Amygdala (tissue), 56 donors: ENCODE data around the gene CRYM.
"Not testable (repeated sequence)": the region's sequence is repeated elsewhere in the genome, so short reads cannot be mapped to it uniquely, and the experiment has no call there.

Source experiments
- DNase-seq, 56 donors: peaks; one replicate each; lab custom pipeline; 2025; lab: John Stamatoyannopoulos, UW

Gene CRYM

DNA sequence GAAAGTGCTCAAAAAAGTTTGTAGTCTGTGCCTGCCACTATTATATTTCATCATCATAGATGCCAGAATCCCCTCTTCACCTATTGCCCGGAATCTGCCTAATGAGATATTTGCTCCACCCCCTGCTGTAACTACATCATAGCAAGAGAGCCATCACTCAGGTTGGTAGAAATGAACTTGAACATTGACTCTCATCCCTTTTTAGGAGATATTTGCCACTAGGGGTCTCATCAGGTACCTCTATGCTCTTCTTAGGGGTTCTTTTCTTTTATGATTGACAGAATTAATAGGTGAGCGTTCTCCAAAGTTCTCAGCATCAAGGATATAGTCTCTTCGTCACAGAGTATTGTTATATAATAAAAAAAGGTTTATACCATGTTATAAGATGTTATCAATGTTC, 24.6 kb downstream of the CRYM start:
- no peak for DNase-seq

DNA sequence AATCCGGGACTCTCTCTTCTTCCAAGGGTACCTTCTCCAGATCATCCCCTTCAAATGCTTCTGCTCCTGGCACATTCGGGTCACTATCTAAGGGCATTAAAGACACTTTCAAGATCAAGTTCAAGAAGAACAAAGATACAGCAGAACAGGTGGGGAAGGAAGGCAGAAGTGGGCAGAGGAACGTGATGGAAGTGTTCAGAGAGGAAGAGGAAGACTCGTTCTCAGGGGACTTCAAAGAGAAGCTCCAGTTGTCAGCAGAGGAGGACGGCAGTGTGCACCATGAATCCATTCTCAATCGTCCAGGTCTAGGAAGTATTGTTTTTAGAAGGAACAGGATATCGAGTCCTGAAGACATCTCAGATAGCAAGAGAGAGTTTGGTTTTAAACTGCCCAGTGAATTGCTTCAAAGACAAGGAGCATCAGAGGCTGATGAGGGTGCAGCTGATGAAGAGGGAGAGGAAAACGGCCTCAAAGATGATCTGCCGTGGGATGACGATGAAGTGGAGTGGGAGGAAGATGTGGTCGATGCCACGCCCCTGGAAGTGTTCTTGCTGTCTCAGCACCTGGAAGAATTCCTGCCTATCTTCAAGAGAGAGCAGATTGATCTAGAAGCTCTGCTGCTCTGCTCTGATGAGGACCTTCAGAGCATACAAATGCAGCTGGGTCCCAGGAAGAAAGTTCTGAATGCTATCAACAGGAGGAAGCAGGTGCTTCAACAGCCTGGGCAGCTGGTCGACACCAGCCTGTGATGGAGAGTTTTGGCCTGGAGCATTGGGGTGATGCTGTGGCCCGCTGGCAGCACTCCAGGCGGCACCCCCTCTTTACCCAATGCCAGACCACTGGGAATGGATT, 27.8 kb downstream of the CRYM start:
- no peak for DNase-seq

DNA sequence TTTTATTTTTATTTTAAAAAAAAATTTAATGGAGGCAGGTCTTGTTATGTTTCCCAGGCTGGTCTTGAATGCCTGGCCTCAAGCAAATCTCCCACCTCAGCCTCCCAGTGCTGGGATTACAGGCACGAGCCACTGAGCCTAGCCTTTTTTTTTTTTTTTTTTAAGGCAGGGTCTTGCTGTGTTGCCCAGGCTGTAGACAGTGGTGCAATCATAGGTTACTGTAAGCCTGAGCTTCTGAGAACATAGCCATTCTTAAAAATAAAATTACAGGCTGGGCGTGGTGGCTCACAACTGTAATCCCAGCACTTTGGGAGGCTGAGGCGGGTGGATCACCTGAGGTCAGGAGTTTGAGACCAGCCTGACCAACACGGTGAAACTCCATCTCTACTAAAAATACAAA, 29.9 kb downstream of the CRYM start:
- not testable (repeated sequence) for DNase-seq

DNA sequence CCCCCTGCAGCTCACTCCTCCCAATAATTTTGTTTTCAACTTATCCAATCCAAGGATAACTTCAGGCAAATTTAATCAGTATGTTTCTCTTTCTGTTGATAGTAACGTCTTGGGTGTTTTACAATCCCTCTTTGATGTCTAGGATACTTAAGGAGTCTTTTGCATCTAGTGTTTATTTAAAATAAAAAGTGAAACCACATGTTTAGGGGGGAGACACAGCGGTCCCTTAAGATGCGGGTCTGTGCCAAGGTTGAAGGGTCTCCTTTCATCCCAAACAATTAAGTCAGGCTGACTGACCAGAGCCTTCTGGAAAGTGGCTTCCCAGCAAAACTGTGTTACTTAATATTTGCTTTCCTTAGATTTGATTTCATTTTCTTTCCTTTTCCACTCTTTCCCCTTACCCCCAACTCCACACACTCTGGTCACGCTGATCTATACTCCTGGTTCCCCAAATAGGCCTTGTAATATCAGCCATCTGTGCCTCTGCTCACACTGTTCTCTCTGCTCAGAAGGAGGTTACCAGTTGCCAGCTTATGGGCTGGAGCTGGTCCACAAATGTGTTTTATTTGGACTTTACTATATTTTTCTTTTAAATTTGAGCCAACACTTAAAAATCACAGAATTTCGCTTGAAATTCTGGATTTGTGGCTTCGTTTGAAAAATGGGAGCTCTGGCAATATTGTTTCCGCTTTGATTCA, 33.4 kb downstream of the CRYM start:
- DNase-seq, result no peak

DNA sequence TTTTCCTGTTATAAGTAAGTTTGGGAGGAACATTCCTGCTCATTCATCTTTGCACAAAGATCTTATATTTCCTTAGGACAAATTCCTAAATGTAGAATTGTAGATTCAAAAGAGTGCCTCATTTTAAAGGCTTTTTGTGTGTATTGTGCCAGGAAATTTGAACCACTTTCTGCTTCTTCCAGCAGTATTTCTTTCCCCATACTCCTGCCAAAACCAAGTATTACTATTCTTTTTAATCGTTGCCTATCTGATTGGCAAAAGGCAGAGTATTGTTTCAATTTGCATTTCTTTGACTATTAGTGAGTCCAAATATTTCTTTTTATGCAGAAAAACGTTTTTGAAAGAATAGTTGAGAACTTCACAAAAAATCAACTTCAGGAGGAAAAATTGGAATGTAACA, 35.3 kb downstream of the CRYM start:
- no peak for DNase-seq

DNA sequence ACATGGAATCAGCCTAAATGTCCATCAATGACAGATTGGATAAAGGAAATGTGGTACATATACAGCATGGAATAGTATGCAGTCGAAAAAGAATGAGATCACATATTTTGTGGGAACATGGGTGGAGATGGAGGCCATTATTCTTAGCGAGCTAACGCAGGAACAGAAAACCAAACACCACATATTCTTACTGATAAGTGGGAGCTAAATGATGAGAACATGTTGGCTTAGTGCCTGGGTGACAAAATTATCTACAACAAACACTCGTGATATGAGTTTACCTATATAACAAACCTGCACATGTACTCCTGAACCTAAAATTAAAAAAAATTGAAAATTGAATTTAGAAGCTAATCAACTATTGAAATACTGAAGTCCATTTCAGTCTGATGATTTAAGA, 38.4 kb downstream of the CRYM start:
- no peak for DNase-seq

DNA sequence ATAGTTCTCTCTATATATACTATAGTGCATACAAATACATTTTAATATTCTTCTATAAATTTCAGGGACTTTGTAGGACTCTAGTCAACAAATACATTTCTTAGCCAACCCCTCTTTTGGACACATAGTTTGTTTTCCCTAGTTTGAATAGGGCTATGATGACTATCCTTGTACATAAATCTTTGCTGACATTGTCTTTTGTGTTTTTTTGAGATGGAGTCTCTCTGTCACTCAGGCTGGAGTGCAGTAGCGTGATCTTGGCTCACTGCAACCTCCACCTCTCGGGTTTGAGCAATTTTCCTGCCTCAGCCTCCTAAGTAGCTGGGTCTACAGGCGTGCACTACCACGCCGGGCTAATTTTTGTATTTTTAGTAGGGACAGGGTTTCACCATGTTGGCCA, 41.3 kb downstream of the CRYM start:
- no peak for DNase-seq

DNA sequence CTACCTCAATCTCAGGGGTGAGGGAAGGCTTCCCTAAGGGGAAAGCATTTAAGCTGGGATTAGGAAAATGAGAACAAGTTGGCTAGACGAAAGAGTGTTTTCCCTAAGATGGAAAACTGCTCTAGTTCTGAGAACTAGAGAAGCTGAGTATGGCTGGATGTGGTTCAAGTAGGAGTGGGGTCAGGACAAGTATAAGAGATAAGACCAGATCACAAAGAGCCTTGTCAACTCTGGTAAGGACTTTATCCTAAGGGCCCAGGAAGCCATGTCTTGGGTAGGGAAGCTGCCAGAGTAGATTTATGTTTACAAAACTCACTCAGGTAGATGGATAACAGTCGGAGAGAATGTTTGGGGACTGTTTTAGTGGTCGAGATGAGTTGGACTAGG, 42.9 kb downstream of the CRYM start:
- DNase-seq, result no peak

DNA sequence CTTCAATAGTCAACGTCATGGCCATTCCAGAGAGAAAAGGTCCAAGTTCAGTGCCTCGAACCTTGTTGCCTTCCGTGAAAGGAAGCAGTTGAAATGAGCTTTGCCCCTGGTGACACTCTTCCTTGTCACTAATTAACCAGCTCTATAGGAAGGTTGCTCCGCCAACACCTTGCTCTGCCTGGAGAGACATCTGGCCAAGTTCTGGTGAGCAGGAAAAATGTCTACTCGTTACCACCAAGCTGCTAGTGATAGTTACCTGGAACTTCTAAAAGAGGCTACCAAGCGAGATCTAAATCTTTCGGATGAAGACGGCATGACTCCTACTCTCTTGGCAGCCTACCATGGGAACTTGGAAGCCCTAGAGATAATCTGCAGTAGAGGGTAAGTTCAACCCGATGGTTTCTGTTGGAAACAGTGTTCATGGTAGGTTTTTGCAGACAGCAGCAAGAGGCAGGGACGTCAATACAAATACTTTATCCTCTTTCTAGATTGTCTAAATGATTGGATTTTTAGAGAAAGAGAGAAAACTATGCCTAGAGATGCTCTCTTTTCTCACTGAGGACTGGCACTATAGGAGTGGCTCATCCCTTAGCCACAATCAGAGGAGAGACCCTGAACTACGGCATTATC, 44.5 kb downstream of the CRYM start, which contains the start of gene ANKS4B:
Gene ANKS4B (plus strand): TSS at position 179 of the 630 bp plus-strand sequence. CDS start 39 bp downstream, at position 218.
- DNase-seq, result no peak

DNA sequence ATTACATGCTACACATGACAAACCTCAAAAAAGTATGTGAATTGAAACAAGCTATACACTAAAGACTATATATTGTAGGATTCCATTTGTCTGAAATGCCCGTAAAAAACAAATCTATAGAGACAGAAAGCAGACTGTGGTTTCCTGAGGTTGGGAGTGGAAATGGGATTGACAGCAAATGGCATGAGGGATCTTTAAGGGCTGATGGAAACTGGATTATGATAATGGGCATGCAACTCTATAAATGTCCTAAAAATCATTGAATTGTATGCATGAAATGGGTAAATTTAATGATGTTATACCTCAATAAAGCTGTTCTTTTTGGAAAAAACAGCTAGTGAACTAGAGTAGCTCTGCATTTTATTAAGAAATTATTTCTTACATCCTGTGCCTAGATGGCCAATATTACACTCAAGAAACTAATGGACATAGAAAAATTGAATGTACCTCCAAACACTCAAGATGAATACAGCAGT, 45.0 kb downstream of the CRYM start:
- no peak for DNase-seq

DNA sequence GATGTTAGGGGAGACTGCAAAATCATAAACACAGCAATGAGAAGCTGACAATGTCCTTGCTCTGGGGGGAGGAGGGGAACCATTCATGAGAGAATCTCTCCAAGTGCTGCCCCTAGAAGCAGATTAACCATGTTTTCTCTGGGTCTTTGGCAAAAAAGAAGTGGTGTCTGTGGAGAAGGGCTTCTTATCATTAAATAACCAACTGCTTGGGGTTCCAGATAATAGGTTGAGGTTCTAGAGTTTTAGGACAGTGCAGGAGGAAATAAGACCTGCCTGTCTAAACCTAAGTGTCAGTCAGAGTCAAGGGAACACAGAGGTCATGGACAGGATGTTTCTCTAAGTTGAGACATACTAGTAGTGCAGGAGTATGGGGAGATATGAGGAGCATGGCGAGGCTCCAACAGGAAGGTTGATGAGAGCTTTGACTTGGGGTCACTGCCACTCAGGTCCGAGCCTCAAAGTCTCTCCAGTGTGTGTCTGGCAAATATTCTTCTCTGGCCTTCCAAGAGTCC, 49.7 kb downstream of the CRYM start:
- no peak for DNase-seq

DNA sequence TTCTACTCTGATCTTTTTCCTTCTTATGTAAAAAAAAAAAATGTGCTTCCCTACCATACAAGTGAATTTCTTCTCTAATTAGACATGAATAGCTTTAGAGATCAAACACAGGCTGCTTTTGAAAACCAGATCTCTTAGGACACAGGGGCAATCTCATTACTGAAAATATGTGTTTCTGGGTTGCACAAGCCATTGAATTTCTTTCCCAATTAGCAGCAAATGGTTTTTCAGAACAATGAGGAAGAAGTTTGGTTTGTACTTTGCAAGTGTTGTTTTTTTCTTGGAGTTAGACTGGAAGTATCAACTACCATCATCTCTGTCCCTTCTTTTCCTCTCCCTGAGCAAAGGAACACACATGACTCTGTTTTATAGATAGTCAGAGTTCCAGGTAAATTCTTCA, 50.2 kb downstream of the CRYM start:
- no peak for DNase-seq

DNA sequence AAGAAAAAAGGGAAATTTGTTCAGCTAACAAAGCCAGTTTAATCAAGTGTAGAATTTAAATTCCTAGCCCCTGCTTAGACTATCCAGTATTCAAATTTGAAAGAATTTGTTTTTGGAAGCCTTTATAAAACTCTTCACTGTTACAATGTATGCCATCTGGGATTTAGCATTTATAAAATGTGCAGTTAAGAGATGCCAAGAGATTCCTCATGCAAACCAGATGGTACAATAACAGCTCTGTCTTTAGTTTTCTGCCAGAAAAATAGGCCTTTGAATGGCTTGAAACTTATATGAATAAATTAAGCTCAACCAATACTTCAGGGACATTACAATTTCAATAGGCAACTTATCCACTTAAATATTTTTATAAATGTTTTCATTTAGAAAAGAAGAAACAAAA, 51.3 kb downstream of the CRYM start:
- no peak for DNase-seq

DNA sequence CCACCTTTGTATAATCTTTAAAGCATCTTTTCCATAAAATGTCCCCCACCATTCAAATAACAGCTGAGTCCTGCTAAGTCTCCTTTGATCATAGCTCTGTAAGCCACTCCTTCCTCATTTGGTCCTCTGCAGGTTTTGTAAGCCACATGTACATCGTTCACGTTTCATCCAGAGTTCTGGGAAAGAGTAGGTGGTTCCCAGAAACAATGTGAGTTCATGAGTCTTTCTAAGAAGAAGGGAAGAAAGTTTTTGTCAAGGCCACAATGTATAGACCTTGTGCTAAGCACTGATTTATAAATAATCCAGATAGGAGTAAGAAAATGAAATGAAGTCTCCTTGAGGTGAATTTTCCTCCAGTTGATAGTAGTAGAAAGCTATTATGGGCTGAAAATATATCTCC, 53.3 kb downstream of the CRYM start:
- no peak for DNase-seq

DNA sequence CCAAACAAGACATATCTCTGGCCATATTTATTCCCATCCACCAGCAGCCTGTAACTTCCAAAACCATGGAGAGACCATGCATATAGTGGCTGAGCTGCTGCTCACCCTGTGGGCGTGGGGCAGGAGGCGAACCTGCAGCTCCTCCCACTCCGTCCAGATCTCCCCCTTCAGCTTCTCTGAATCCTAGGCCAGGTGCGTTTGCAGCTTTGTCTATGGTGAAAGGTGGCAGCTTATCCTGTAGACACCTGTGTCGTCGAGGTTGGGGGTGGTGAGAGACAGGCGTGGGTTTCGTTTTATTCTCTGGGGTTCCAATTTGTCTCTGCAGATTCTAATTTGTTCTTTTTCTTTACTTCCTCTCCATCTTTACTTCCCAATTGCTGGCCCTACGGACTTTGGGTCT, 54.3 kb downstream of the CRYM start:
- no peak for DNase-seq

DNA sequence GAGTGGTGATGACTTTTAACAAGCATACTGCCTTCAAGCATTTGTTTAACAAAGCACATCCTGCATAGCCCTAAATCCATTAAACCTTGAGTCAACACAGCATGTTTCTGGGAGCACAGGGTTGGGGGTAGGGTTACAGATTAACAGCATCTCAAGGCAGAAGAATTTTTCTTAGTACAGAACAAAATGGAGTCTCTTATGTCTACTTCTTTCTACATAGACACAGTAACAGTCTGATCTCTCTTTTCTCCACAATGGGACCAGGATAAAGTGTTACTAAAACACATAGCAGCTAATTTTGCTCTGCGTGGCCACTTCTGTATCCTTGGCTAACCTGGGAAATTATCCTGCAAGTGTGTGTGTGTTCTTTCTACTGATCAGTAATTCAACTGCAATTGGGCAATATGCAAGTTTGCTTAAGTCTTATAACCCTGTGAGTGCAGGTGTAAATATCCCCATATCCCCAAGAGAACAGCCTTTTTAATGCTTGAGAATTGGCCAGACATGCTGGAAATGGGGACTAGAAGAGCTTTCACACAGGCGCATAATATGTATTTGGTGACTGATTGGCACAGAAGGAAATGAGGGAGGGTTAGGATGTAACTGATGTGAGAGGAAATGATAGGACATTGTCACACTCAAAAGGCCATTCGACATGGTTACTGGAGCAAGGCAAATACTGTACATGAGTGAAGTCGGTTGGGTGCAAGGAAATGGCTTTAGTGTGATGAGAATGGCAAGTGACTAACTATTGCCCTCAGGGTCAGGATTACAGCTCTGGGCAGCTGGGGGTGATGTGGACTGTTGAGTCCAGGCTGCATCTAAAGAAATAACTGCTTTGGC, 55.4 kb downstream of the CRYM start:
- DNase-seq, result no peak

DNA sequence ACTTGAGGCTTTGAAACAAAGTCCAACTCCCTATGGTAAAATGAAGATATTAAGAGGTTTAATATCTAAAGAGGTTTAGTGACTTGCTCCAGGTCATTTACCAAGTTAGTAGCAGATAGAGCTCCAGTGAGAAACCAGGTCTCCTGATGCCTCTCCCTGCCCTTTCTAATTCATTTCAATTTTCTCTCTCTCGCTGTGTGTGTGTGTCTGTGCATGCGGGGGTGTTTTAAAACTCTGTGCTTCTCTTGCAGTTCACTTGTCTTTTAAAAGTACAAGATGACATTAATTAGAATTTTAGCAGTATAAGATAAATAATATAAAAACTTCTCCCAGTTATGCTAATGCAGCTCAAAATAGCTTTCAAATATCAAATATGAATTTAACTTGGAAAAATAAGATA, 58.5 kb downstream of the CRYM start:
- DNase-seq, result peak in 1 of 56 donors; percentile 1

DNA sequence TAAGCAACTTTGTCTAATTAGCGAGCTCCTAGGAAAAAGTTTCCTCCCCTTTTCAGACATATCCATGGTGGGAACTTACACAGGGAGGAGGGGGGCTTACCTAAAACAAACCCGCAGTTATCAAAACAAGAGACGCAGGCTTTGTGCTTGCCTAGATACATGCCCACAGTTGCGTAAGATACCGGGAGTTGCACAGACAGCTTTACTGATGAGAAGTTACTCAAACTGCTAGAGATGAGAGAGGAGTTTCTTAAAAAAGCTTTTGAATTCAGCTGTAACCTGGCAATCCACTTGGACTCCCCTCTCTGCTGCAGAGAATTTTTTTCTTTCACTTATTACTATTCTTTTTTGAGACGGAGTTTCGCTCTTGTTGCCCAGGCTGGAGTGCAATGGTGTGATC, 59.9 kb downstream of the CRYM start:
- no peak for DNase-seq

DNA sequence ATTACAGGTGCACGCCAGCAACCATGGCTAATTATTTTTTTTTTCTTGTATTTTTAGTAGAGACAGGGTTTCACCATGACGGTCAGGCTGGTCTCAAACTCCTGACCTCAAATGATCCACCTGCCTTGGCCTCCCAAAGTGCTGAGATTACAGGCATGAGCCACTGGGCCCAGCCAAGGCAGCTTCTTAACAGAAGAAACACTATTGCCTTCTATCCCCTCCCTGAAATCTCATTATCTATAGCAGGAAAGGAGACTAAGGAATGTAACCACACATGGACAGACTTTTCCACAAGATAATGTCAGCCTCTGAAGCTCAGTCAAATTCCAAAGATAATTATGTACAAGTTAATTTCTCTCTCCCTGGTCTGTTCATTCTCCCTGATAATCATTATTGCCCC, 61.0 kb downstream of the CRYM start:
- no peak for DNase-seq

DNA sequence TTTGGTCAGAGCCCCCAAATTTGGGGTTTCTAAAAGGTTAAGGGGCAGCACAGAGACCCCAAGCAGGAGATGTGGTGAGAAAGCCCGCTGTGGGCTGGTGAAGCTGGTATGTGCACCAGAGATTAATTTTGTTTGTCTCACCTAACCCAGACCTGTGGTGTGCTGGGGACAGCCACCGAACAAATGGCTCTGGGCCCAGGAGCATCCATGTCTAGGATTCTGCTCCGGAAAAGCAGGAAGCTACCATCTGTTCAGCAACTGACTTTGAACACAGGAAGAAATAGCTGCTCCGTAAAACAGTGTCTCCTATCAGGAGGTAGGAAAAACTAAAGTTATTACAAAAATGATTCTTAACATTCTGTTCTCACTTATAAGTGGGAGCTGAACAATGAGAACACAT, 64.0 kb downstream of the CRYM start:
- DNase-seq, result no peak
